Keratinocyte (primary cell): ENCODE data around the gene PPM1D. TPM values are rescaled to one million over a fixed set of nuclear protein-coding genes. Genes with fewer than 3 reads are reported as not detected.

ENCODE experiments used
- DNase-seq: peaks from one replicate; pipeline ENCODE4 v3.0.0-alpha.2; 2011; ENCODE audit warnings: low read depth, missing footprints, low spot score
- FAIRE-seq: peaks from 2 replicates; lab custom pipeline; 2011; peaks lifted over from hg19 to GRCh38; lab: Jason Lieb, UNC
- H2AFZ ChIP-seq: 2 replicates; pipeline ENCODE4 v1.6.0; 2012; ENCODE audit warnings: low read length, control low read depth, inconsistent platforms; ENCODE audit not compliant: control insufficient read depth
- H3K27ac ChIP-seq: 2 replicates; pipeline ENCODE4 v1.5.1; 2011; ENCODE audit warnings: low read length; ENCODE audit not compliant: control insufficient read depth, insufficient read depth
- H3K27me3 ChIP-seq: 3 replicates; pipeline ENCODE4 v1.6.0; 2011; ENCODE audit warnings: low read length; ENCODE audit not compliant: control insufficient read depth, insufficient read depth; ENCODE audit errors: extremely low read depth
- H3K36me3 ChIP-seq, 2 experiments: 2 replicates in 1 of 2; 3 replicates in 1 of 2; pipeline ENCODE4 v1.5.1; 2011; ENCODE audit warnings: low read length in 2 of 2, mild to moderate bottlenecking in 1 of 2; ENCODE audit not compliant: control insufficient read depth in 2 of 2, insufficient read depth in 2 of 2; ENCODE audit errors: extremely low read depth in 1 of 2
- H3K4me1 ChIP-seq: 3 replicates; pipeline ENCODE4 v1.5.1; 2011; ENCODE audit warnings: low read length; ENCODE audit not compliant: control insufficient read depth, insufficient read depth; ENCODE audit errors: extremely low read depth
- H3K4me2 ChIP-seq: 3 replicates; pipeline ENCODE4 v1.6.0; 2011; ENCODE audit warnings: low read depth, low read length; ENCODE audit not compliant: control insufficient read depth, insufficient read depth; ENCODE audit errors: extremely low read depth
- H3K4me3 ChIP-seq, 3 experiments: fragments of 200-600 bp in 1 of 3; sonication (generic) in 1 of 3; 2 replicates in 2 of 3; 3 replicates in 1 of 3; pipeline ENCODE4 v1.5.1; 2011 to 2016; ENCODE audit warnings: low read length in 3 of 3, mild to moderate bottlenecking in 3 of 3, control low read depth in 2 of 3, inconsistent platforms in 1 of 3, low read depth in 1 of 3, mixed read lengths in 1 of 3, mixed run types in 1 of 3, moderate library complexity in 1 of 3; ENCODE audit not compliant: control insufficient read depth in 2 of 3, insufficient read depth in 2 of 3; ENCODE audit errors: extremely low read depth in 1 of 3
- H3K79me2 ChIP-seq: 2 replicates; pipeline ENCODE4 v1.6.0; 2012; ENCODE audit warnings: low read length; ENCODE audit not compliant: control insufficient read depth, insufficient read depth
- H3K9ac ChIP-seq: 3 replicates; pipeline ENCODE4 v1.6.0; 2011; ENCODE audit warnings: low read length; ENCODE audit not compliant: control insufficient read depth, insufficient read depth; ENCODE audit errors: extremely low read depth
- H3K9me1 ChIP-seq: 3 replicates; pipeline ENCODE4 v1.6.0; 2011; ENCODE audit warnings: low read length; ENCODE audit not compliant: control insufficient read depth, insufficient read depth; ENCODE audit errors: extremely low read depth
- H3K9me3 ChIP-seq: 2 replicates; pipeline ENCODE4 v1.5.1; 2012; ENCODE audit warnings: low read depth, low read length; ENCODE audit not compliant: control insufficient read depth
- H4K20me1 ChIP-seq: 3 replicates; pipeline ENCODE4 v1.6.0; 2011; ENCODE audit warnings: low read length; ENCODE audit not compliant: control insufficient read depth, insufficient read depth; ENCODE audit errors: extremely low read depth
- EZH2 ChIP-seq: IDR thresholded peaks from one replicate; pipeline ENCODE4 v1.6.1; 2012; ENCODE audit warnings: inconsistent platforms, mild to moderate bottlenecking, low read length, moderate library complexity
- dilution Hi-C: fragments of 300-500 bp; cut with MboI; formaldehyde crosslinking; loops from one replicate; pipeline ENCODE4 v1.7.0; 2020; ENCODE audit warnings: low sequenced_read_pairs; ENCODE audit not compliant: extremely low pct_ligation_motif_present
- polyA plus RNA-seq, 5 experiments: library from polyadenylated mRNA; depleted of rRNA in 3 of 5; stranded (reverse) in 3 of 5; stranded (forward) in 1 of 5; unstranded in 1 of 5; fragments of >200 nt; gene quantifications; 1 replicate in 1 of 5; 2 replicates in 3 of 5; 3 replicates in 1 of 5; pipeline versions ENCODE4 v1.2.1 to v1.2.3, GENCODE V29; 2011 to 2012; ENCODE audit warnings: missing spikeins in 2 of 5, low read depth in 1 of 5, low replicate concordance in 1 of 5
- TF ChIP-seq, protein P1 (sequence below), 3 experiments: IDR thresholded peaks in 1 of 3; conservative IDR thresholded peaks in 1 of 3; optimal IDR thresholded peaks in 1 of 3; 2 replicates in 2 of 3; 3 replicates in 1 of 3; pipeline versions ENCODE3 to v1.5.1; 2011; ENCODE audit warnings: low read length in 3 of 3, mild to moderate bottlenecking in 3 of 3, moderate library complexity in 2 of 3, control low read depth in 1 of 3, inconsistent platforms in 1 of 3; ENCODE audit not compliant: insufficient read depth in 2 of 3; ENCODE audit errors: extremely low read depth in 1 of 3

The PPM1D gene
- polyA plus RNA-seq, 1 donor (not counting 4 experiments of a cell fraction or from before 2014, with no cell fraction given), result 2.9 TPM

DNA sequence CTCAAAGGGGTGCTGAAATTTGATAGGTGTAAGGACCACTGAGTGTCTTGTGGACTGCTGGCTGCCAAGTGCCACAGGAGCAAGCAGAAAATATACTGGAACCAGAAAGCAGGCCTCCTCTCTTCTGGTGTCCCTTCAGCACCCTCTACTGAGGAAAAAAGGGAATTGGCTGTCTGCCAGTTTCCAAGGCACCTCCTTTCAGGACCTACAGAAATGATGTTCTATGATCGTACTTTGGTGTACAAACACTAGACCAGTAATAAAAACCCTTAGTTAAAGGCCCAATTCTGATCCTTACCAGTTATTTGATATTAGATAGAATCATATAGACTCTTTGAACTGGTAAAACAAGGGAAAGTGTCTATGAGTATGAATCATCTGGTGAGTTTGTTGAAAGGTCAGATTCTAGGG is 41.8 kb downstream of the PPM1D start:
- H3K27me3 ChIP-seq, result no peaks in the 10 kb centered on the region
- DNase-seq (peak; percentile 48), FAIRE-seq (no peak)
- no peak overlapping the region for H2AFZ ChIP-seq
- no peaks in the 10 kb centered on the region for H4K20me1 ChIP-seq
- H3K27ac ChIP-seq, result no peak overlapping the region
- dilution Hi-C loops, result no loop called here
- no peaks in the 10 kb centered on the region for H3K4me1 ChIP-seq
- H3K79me2 ChIP-seq, result peaks cover 2% of the 10 kb centered on the region
- H3K9ac ChIP-seq, result no peak overlapping the region
- H3K9me3 ChIP-seq, result no peaks in the 10 kb centered on the region
- H3K4me3 ChIP-seq, result no peak overlapping the region
- no peak overlapping the region for H3K4me2 ChIP-seq
- H3K36me3 ChIP-seq, result no peaks in the 10 kb centered on the region
- TF ChIP-seq EZH2, result no peak
- TF ChIP-seq, protein P1, sequence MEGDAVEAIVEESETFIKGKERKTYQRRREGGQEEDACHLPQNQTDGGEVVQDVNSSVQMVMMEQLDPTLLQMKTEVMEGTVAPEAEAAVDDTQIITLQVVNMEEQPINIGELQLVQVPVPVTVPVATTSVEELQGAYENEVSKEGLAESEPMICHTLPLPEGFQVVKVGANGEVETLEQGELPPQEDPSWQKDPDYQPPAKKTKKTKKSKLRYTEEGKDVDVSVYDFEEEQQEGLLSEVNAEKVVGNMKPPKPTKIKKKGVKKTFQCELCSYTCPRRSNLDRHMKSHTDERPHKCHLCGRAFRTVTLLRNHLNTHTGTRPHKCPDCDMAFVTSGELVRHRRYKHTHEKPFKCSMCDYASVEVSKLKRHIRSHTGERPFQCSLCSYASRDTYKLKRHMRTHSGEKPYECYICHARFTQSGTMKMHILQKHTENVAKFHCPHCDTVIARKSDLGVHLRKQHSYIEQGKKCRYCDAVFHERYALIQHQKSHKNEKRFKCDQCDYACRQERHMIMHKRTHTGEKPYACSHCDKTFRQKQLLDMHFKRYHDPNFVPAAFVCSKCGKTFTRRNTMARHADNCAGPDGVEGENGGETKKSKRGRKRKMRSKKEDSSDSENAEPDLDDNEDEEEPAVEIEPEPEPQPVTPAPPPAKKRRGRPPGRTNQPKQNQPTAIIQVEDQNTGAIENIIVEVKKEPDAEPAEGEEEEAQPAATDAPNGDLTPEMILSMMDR (optimal IDR thresholded peaks at IDR 0.05 in 1 of 3, IDR thresholded peaks at IDR 0.05 in 1 of 3, conservative IDR thresholded peaks at IDR 0.05 in 1 of 3; ENCODE audit: extremely low read depth in 1 of 3, insufficient read depth in 2 of 3, low read length in 3 of 3), result peak; percentile 45 to 59 (median 51)
- no peaks in the 10 kb centered on the region for H3K9me1 ChIP-seq

- DNase-seq (no peak), FAIRE-seq (no peak)
- no peaks in the 10 kb centered on the region for H4K20me1 ChIP-seq
- H3K36me3 ChIP-seq, result no peaks in the 10 kb centered on the region
- no peak overlapping the region for H3K9ac ChIP-seq
- H3K79me2 ChIP-seq, result peaks cover 2% of the 10 kb centered on the region
- no peaks in the 10 kb centered on the region for H3K9me3 ChIP-seq
- H3K4me2 ChIP-seq, result no peak overlapping the region
- no peaks in the 10 kb centered on the region for H3K4me1 ChIP-seq
- no peak overlapping the region for H2AFZ ChIP-seq
- no peak overlapping the region for H3K4me3 ChIP-seq
- no peaks in the 10 kb centered on the region for H3K27me3 ChIP-seq
- H3K27ac ChIP-seq, result no peak overlapping the region
- dilution Hi-C loops, result no loop called here
- no peaks in the 10 kb centered on the region for H3K9me1 ChIP-seq
- TF ChIP-seq, protein P1 (optimal IDR thresholded peaks at IDR 0.05 in 1 of 3, IDR thresholded peaks at IDR 0.05 in 1 of 3, conservative IDR thresholded peaks at IDR 0.05 in 1 of 3; ENCODE audit: extremely low read depth in 1 of 3, insufficient read depth in 2 of 3, low read length in 3 of 3), result no peak
- TF ChIP-seq EZH2, result no peak
Measured at GRCh38 chr17:60645918-60646523, 46.0 kb downstream of the PPM1D start.
